Islet of Langerhans (tissue), 1 donor: ENCODE measurements around the gene PIEZO2.
"Not testable (repeated sequence)": the region's sequence is repeated elsewhere in the genome, so short reads cannot be mapped to it uniquely, and the experiment has no call there.

ENCODE experiments used
- FAIRE-seq: peaks from one replicate; lab custom pipeline; 2011; peaks lifted over from hg19 to GRCh38; lab: Jason Lieb, UNC

The PIEZO2 gene

GRCh38 chr18:11149441-11150270, at the start of gene PIEZO2:
Gene PIEZO2 (minus strand): TSS chr18:11149569. CDS start chr18:11148588, 981 bp downstream.
- FAIRE-seq, result no peak

GRCh38 chr18:11183637-11184036, 34.3 kb upstream of the PIEZO2 start:
- no peak for FAIRE-seq

GRCh38 chr18:11181629-11182028, 32.3 kb upstream of the PIEZO2 start:
- FAIRE-seq, result not testable (repeated sequence)

- no peak for FAIRE-seq
Observed at GRCh38 chr18:11179959-11180519, 30.7 kb upstream of the PIEZO2 start.

GRCh38 chr18:11178951-11179549, 29.7 kb upstream of the PIEZO2 start:
- FAIRE-seq, result no peak

GRCh38 chr18:11177382-11177781, 28.0 kb upstream of the PIEZO2 start:
- FAIRE-seq, result no peak

- no peak for FAIRE-seq
Observed at GRCh38 chr18:11176481-11176881, 27.1 kb upstream of the PIEZO2 start.

- no peak for FAIRE-seq
Observed at GRCh38 chr18:11175266-11175979, 26.1 kb upstream of the PIEZO2 start.

- not testable (repeated sequence) for FAIRE-seq
Observed at GRCh38 chr18:11174179-11174578, 24.8 kb upstream of the PIEZO2 start.

- FAIRE-seq, result no peak
Observed at GRCh38 chr18:11167778-11168177, 18.4 kb upstream of the PIEZO2 start.

GRCh38 chr18:11165952-11166351, 16.6 kb upstream of the PIEZO2 start:
- no peak for FAIRE-seq

- FAIRE-seq, result no peak
Observed at GRCh38 chr18:11165138-11165537, 15.8 kb upstream of the PIEZO2 start.

- FAIRE-seq, result no peak
Observed at GRCh38 chr18:11163665-11164064, 14.3 kb upstream of the PIEZO2 start.

- no peak for FAIRE-seq
Observed at GRCh38 chr18:11162889-11163288, 13.5 kb upstream of the PIEZO2 start.

GRCh38 chr18:11162462-11162861, 13.1 kb upstream of the PIEZO2 start:
- no peak for FAIRE-seq

- no peak for FAIRE-seq
Observed at GRCh38 chr18:11160313-11160712, 10.9 kb upstream of the PIEZO2 start.

GRCh38 chr18:11159844-11160243, 10.5 kb upstream of the PIEZO2 start:
- FAIRE-seq, result no peak

GRCh38 chr18:11156978-11157377, 7.6 kb upstream of the PIEZO2 start:
- FAIRE-seq, result no peak

GRCh38 chr18:11155034-11155759, 5.8 kb upstream of the PIEZO2 start:
- no peak for FAIRE-seq

GRCh38 chr18:11154368-11154989, 5.1 kb upstream of the PIEZO2 start:
- no peak for FAIRE-seq

GRCh38 chr18:11153097-11153496, 3.7 kb upstream of the PIEZO2 start:
- FAIRE-seq, result no peak

- no peak for FAIRE-seq
Observed at GRCh38 chr18:11150271-11150615, 874 bp upstream of the PIEZO2 start.
